NCI-H446 (cell line): ENCODE data around the gene C20orf173.
"Not testable (repeated sequence)": the region's sequence is repeated elsewhere in the genome, so short reads cannot be mapped to it uniquely, and the experiment has no call there.

ENCODE experiments used
- DNase-seq, 2 experiments: peaks; one replicate each; lab custom pipeline; 2025; lab: John Stamatoyannopoulos, UW

Gene C20orf173, protein sequence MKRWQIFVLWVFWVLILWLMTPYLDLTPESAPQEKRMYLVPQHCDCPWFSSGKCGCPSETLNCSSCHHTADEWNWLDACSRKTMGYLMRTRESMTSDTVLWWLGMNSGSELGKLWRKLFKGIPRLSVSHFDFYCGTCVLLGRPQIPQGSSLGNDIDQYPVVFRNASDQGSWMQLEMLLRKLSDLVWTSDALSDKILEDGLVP

DNA sequence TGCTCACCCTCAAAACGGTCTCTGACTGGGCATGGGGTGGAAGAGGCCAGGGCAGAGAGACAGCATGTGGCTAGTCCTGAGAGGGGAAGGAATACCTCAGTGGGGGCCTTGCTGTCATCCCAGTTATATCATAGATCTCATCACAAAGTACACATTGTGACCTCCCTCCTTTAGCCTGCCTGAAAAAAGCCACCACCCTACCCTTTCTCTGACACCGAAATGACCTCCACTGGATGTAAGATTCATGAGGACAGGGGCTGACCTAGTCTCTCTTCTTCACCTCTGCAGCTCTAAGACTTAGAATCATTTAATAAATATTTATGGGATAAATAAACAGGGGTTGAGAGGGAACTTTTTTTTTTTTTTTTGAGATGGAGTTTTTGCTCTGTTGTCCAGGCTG lies at the start of gene C20orf173:
Gene C20orf173 (minus strand): TSS at position 101 of the 400 bp plus-strand sequence. CDS start 279 bp downstream, outside the sequence.
- DNase-seq: no peak

DNA sequence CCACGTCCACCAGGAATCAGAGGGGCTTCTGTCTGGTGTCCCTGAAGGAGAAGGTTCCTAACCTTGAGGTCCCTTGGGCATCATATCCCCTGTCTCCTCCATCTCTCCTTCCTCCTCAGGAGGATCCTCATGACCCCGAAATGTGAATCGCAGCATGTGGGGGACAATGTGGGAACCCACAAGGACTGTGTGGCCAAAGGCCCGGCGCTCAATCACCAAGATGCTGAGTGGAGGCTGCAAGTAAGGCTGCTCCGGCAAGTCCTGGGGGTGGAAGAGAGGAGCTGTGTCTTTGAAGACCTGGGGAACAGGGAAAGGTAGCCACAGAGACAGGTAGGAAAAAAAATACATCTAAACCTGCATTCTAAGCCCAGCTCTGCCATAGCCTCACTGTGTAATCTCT lies 49.7 kb upstream of the C20orf173 start:
- DNase-seq: no peak

DNA sequence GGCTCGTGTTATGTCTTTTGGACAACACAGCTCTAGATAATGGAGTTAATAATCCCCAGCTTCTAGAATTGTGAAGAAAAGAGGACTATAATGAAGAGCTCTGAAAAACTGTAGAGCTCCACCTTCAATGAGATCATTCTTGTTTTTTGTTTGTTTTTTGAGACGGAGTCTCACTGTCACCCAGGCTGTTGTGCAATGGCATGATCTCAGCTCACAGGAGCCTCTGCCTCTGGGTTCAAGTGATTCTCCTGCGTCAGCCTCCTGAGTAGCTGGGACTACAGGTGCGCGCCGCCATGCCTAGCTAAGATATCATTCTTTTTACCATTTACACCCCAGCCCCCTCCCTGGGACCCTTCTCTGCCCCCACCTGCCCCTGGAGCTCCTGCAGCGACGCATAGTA lies 49.0 kb upstream of the C20orf173 start:
- no peak for DNase-seq

DNA sequence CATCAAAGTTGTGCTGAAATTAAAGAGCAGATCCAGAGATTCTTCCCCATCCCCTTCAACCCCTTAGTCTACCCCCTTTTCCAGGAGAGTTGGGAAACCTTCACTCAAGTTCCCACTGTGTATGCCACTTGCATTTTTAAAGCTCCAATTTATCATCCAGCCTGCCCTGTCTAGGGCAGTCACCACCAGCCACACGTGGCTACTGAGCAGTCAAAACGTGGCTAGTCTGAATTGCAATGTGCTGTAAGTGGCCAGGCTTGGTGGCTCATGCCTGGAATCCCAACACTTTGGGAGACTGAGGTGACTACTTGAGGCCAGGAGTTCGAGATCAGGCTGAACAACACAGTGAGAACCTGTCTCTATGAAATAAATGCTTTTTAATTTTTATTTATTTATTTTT lies 47.4 kb upstream of the C20orf173 start:
- DNase-seq: no peak

DNA sequence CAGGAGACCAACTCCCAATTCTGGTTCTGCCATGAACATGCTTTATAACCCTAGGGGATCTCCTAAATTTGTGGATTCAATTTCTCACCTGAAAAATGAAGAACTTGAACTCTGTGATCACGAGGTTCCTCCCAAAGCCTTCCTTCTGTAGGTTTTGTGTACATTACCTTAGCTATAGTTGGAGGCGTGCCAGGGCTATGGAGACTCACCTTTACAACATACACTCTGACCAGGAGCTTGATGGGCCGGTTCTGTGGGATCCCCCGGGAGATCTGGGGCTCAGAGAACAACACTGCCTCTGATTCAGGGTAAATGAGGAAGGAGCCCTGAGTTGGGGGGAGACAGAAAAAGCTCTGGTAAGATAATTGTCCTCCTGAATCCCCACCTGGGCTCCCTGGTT lies 46.5 kb upstream of the C20orf173 start:
- no peak for DNase-seq

DNA sequence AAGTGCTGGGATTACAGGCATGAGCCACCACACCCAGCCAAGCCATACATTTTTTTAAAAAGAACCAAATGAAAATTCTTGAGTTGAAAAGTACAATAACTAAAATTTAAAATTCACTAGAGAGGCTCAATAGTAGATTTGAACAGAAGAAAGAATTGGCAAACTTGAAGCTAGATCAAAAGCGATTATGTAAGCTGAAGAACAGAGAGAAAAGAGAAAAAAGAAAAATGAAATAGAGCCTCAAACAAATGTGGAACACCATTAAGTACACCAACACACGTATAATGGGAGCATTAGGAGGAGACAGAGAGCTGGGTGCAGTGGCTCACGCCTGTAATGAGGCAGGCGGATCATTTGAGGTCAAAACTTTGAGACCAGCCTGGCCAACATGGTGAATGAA lies 43.4 kb upstream of the C20orf173 start:
- DNase-seq: no peak

DNA sequence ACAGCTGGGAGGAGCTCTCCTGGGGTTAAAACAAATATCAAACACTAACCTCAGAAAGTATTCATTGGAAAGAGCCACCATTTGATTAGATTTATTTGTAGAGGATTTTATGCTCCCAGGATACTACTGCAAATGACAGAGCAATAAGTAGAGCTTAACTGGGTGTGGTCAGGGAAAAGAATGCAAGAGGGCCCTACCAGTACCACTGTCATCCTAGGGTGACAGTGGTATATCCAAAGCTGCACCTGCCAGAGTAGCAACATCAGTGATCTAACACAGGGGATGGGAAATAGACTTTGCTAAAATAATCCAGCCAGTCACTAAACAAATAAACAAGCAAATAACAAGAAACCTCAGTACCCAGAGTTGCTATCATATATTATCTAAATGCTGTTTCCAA lies 42.1 kb upstream of the C20orf173 start:
- DNase-seq: no peak

DNA sequence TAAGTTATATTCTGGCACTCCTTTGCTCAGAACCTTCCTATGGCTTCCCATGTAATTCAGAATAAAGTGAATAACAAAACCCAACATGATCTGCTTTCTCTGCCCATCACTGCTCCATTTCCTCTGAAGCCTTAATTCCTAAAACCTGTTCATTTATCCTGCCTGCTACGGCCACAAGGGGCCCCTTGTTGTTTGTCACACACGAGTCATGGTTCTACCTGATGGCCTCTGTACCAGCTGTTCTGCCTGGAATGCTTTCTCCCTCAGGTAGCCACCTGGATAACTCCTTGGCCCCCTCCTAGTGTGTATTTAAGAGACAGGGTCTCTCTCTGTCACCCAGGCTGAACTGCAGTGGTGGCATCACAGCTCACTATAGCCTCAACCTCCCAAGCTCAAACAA lies 39.2 kb upstream of the C20orf173 start:
- DNase-seq: no peak

DNA sequence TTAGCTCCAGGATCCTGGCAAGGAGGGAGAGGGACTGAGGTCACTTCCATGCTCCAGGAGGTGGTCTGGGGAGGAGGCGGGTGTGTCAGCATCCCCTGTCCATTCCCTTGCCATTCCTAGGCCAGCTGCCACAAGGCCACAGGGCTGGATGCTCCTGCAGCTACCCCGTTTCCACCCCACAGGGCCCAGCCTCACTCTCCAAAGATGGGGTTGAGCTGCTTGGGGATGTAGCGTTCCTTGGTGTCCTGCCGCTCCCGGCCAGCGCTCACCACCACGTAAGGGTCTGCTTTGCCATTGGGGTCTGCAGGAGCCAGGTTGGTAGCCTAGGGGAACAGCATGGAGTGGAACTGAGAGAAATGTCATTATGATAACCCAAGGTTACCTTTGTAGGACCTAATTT lies 35.5 kb upstream of the C20orf173 start:
- no peak for DNase-seq

DNA sequence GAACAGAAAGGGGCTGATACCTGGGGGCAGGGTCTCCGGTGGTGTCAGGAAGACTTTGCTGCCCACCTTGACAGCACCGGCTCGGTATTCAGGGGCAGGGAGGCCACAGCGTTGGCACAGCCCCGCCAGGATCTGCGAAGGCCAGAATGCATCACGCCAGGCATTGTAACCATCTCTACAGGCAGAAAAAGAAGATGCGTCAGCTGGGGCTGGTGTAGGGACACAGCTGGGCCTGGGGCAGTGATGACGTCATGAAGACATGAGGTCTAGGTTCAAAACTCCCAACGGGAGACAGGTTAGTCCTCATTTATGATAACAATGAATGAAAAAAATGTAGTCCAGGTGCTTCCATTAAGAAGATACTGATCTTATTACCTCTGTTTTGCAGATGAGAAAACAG lies 34.4 kb upstream of the C20orf173 start:
- no peak for DNase-seq

DNA sequence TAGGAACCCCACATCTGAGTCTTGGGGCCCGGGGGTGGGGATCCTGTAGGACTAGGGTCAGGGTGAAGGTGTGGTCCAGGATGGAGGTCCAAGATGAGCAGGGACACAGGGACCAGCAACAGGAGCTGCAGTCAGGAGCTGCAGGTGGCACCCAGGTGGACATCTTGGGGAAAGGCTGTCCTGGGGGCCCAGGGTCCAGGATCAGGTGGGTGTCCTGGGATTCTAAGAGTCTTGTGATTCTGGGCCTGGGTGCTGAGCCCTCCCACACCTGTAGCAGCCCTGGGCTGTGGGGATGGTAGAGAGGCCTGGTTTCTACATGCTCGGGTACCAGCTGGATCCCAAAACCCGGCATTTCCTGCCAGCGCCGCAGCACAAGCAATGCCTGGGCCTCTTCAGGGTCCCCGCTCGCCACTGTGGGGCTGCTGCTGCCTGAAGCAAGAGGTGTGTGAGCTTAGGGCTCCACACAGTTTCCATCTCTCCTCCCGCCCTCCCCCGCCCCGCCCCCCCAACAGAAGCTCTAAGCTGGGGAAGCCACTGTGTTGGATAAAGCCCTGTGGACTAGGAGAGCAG lies 33.2 kb upstream of the C20orf173 start:
- DNase-seq: no peak

DNA sequence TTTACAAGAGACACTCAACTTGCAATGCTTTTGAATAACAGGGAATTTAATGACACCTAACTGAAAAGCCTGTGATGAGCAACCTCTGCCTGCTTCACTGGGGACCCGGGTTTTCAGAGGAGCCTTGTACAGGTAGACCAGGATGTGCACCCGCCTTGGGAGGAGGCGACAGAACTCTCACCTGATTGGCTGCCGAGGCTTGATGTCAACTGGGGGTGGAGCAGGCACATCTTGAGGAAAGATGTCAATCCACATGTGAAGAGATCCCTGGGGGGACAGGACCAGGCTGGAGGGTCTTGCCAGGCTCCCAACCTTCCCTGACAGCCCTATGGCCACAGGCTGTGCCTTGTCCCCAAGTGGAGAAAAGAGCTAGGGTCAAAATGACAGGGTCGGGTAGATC lies 32.2 kb upstream of the C20orf173 start:
- DNase-seq: no peak

DNA sequence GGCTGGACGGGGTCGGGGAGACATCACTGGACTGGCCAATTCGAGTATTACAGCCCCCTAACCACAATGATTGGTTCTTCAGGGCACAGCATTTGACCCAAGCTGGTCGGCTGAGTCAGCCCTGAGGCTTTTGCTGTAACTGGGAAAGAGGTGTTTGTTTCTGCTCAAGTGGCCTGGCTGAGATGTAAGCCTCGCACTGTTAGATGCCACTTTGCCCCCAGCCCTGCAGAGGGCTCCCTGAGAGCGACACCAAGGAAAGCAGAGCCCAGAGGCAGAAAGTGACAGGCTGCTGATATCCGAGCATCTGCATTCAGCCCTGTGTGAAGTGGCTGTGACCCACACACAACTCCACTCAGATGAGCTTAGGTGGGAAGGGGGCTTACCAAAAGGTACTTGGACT lies 31.8 kb upstream of the C20orf173 start:
- peak in 1 of 2 experiments; percentile 28 for DNase-seq

DNA sequence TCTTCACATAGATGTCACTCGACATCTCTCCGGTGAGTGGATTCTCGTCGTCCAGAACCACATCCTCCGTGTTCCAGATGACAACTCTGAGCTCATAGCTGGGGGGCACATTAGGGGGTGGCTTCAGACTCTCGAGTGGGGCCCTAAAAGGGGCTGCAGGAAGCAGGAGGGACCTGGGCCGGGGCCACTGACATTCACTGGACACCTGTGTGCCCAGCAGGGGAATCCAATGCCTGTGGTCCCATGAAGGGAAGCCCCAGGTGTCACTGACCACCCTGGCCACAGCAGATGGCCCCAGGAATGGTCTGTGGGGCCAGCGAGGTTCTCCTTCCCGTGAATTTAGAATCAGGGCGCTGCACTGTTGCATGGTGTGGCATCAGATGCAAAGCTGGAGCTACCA lies 31.1 kb upstream of the C20orf173 start:
- DNase-seq: no peak

DNA sequence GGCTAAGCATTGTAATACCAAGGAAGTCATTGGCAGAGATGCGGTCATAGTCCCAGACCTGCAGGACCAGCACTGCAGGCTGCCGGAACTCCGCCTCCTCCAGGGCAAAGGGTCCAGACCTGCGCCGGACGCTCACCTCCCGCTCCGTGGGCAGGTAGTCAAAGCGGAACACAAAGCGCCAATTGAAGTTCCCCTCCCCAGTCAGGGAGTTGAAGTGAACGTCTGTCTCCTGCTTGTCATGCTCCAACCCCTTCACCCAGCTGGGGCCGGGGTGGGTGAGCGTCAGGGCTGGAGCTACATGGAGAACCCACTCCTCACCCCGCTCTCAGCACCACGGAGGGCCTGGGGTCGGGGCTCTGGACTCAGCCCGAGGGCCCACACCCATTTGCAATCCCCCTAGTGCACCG lies 30.7 kb upstream of the C20orf173 start:
- DNase-seq: no peak

DNA sequence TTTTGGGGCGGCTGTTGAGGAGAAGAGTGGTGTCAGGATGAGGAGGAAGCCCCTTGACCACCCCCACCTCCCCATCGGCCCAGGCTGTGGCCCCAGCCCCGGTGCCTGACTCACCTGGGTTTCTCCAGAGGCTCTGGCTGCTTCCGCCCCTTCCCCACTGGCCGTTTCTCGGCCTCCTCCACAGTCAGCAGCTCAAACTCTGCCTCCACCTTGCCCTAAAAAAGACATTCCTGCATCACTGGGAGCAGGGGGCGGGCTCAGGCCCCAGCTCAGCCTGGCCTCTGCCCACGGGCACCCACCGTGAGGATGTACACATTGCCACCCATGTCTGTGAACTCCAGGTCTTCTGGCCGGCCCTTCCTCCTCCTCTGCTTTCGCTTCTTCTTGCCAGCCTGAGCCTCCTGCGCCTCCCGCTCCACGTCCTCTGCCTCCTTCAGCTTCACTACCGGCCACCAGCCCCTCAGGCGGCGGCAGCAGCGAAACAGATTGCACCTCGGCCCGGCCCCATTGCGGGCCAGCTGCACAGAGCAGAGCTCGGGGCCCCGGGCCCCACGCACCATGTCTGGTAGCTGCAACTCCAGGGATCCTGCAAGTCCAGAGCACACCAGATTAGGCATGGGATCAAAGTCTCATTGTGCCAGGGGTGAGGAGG lies 29.7 kb upstream of the C20orf173 start:
- DNase-seq: no peak

DNA sequence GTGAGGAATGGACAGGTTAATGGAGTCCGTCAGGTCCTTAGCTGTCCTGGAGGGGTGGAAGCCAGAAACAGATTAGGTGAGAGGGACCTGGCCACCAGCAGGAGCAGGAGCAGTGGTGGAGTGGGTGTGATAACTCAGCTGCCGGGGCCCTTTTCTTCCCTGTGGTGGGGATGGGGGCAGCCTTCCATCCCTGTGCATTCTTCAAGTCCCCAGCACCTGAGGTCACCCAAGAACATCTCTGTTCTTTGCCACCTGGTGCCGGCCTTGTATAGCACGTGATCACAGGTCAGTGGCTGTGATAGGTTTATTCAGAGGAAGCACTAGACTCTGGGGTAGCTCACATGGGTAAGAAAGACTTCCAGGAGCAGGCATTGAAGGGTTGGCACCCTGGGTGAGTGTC lies 29.0 kb upstream of the C20orf173 start:
- DNase-seq: no peak

DNA sequence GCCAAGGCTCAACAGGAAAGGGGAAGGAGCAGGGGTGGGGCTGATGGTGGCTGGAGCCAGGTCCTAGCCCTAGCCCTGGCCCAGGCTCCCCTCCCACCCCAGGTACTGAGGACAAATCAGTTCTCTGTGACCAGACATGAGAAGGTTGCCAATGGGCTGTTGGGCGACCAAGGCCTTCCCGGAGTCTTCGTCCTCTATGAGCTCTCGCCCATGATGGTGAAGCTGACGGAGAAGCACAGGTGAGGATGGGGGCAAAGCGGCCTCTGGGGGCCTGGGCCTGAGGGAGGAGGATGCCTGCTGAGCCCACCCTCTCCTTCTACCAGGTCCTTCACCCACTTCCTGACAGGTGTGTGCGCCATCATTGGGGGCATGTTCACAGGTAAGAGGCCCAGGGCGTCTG lies 27.4 kb upstream of the C20orf173 start:
- no peak for DNase-seq

DNA sequence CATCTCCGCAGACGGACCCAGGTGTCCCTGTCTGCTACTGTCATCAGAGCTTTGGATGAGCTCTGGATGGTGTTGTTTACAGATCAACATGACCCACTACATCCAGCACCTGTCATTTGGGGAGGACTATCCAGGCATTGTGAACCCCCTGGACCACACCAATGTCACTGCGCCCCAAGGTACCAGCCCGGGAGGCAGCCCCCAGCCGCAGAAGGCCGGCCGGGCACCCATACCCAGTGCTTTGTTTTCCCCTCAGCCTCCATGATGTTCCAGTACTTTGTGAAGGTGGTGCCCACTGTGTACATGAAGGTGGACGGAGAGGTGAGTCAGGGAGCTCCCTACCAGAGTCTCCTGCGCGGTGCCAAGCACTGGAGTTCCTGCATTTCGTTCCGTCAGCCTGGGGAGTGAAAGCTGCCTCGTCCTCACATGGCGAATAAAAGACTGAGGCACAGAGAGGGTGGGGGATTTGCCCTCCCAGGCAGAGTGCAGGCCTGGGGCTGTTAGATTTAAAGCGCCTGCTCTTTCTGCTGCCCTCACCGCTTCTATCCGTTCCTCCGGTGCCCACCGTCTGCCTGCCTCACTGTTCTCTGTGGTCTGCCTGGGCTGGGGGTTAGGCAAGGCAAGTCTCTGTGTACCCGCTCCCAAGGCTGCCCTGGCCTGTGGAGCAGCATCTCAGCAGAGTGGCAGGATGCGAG lies 26.6 kb upstream of the C20orf173 start:
- no peak for DNase-seq

DNA sequence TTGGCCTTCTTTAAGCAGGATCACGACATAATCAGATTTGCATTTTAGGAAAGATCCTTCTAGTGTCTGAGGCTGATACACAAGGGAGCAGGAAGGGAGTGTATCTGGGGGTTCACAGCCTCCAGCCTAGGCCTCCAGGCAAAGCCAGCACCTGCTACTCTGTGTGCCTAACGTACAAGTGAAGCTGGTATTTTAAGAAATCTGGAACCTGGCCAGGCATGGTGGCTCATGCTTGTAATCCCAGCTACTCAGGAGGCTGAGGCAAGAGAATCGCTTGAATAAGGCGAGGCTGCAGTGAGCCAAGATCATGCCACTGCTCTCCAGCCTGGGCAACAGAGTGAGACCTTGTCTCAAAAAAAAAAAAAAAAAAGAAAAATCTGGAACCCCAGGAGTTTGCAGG lies 26.0 kb upstream of the C20orf173 start:
- DNase-seq: not testable (repeated sequence)

DNA sequence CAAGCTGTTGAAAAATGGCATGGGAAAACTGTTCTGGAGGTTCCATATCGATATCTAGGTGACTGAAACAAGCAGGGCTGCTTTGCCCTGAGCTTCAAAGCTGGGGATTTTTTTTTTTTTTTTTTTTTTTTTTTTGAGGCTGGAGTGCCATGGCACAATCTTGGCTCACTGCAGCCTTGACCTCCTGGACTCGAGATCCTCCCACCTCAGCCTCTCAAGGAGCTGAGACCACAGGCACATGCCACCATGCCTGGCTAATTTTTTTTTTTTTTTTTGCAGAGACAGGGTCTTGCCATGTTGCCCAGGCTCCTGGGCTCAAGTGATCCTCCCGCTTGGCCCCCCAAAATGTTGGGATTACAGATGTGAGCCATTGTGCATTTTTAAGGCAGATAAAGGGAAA lies 23.5 kb upstream of the C20orf173 start:
- no peak for DNase-seq

DNA sequence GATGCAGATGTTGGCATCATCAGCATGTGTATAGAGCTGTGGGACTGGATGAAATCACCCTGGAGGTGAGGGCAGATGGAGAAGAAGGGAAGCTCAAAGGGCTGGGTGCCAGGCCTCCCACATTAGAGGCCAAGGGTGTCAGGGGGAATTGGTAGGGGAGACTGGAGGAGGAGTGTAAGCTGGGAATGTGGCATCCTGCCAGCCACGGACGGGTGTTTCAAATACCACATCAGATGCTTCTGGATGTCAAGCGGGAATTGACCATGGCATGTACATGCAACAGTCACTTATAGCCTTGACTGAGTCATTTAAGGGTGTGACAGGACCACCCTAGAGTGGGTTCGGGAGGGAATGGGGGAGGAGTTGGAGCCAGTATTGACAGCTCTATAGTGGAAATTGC lies 22.1 kb upstream of the C20orf173 start:
- no peak for DNase-seq

DNA sequence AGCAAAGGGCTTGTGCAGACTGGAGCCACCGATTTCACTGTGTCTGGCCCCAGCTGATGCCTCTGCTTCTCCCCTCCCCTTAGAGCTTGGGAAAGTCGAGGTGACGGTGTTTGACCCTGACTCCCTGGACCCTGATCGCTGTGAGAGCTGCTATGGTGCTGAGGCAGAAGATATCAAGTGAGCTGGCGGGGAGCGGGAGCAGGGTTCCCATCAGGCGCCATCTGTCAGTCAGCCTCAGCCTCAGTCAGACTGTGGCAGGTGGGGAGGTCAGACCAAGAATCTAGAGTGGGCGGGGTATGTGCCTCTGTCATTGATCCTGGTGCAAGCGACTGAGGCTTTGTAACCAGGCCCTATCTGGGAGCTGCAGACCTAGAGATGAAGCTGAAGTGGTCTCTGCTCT lies 17.9 kb upstream of the C20orf173 start:
- no peak for DNase-seq
